ENCODE results near the gene OGN.

OGN gene

DNA sequence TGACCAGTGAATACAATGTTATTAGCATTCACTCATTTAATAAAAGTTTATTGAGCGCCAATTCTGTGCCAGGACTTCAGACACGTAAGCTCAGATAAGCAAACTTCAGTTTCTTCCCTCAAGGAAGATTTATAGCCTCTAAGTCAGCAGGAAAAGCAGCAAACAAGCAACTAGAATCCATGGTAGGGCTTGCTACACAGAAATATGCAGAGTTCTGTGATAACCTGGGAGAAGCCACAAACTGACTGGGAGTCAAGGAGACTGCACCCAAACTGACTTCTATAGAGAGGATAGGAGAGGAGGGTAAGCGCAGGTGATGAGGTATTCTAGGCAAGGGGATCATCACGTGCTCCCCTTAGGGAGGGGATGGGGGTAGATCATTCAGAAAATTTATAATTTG lies 1.4 kb upstream of the OGN start:
- DNase-seq (ENCODE audit: low read depth): no peak

DNA sequence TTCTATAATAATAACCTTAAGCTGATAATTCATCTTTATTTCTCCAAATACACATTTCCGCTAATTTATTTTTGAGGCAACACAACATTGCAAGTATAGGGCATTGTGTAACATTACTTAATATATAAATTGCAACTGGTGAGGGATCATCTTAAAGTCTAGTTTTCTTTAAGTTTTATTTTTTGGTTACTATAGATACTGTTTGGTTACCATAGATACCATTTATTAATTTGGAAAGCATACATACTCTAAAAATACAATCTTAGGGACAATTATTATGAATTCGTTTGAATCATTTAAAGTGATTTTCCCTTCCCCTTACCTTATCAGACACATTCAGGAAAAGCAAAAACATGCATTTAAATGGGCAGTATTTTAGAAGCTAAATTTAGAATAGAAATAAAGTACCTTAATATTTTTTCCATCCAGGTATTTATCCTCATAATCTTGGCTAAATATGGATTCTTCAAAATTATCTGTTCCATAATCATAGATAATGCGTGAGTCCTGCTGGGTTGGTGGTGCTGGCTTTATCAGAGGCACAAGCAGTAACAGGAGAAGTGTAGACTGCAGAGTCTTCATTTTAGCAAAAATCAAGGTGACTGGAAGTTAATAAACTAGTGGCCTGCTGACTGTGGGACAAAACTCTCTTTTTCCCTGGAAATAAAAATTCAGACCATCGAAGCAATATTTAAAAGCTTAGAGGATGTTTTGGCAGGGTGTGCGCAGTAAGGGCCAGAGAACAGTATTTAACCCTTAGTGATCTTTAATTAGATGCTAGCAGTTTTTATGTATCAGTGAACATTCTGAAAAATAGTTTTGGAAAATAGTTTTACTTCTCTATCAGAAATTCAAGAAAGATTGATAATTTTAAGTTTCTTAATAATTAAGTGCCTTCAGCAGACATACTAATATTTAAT lies 1.3 kb downstream of the OGN start:
- no peak for DNase-seq (ENCODE audit: low read depth)

DNA sequence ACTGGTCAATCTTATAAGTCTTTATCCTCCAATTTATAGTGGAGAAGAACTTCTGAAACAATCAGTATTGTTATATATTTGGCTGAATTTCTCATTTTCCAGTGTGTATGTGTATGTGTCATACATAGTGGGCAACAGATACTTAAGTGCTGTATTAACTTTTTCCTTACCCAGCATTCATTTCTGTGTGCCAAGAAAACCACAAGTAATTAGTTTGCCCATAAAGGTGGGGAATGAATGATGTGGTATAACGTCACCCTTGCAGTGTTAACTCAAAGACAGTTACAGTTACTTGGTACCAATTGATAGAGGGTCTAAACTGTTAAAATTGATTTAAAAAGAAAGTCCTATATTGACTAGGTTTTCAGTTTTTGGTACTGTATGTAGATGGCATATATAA lies 2.0 kb downstream of the OGN start:
- no peak for DNase-seq (ENCODE audit: low read depth)

DNA sequence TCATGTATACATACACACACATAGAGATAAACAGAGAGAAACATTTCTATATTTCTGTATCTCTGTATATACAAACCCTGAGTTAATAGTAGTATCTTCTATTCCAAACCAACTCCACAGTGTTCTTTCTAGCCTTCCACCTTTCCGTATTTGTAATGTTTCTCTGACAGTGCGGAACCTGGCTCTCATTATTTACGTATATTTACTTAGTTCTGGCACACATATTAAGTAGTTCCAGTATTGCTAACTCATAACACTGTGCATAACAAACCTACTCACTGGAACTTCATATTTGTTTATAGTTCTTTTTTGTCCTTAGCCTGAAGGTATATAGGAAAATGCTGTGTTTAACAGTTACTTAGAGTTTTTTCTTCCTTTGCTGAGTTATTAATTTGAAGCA lies 6.5 kb downstream of the OGN start:
- no peak for DNase-seq (ENCODE audit: low read depth)

DNA sequence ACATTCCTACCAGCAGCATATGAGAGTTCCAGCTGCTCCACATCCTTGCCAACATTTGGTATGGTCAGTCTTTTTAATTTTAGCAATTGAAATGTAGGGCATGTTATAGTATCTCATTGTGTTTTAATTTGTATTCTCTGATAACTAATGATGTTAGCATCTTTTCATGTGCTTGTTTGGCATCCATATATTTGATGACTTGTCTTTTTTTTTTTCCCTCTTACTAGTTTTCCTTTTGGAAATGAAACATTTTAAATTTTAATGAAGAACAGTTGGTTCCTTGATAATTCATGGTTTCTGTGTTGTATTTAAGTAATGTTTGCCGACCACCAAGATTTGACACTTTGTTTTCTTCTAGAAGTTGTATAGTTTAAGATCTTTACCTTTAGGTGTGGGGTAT lies 8.8 kb downstream of the OGN start:
- DNase-seq (ENCODE audit: low read depth): no peak

DNA sequence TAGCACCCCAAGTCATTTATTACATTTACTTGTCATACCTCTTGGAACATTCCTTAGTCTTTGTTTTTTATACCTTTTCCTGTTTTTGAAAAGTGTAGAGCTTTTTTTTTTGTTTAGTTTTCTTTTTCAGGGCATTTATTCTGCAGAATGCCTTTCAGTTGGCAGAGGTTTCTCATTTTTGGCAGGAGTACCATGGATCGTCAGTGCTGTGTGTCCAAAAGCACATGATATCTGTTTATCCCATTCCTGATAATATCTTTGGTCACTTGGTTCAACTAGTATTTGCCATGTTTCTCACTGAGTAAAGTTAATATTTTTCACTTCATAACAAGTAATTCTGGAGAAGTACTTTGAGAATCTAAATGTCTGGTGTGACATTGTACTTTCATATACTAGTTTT lies 10.7 kb downstream of the OGN start:
- no peak for DNase-seq (ENCODE audit: low read depth)

DNA sequence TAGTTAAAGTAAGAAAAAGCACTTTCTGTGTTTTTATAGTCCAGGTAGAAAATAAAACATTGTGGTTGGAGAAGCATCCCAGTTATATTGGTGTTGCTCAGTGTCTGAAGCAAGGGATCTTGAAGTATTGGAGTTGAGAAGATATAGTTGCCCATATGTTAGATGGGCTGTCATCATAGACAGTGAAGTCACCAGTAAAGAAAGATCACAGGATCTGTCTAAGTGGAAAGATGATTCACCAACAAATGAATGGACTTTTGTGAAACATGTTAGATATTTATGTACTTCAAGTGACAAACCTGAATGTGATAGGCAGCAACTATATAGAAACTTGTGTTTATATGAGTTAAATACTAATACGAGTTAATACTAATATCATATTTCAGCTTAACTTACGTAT lies 11.7 kb downstream of the OGN start:
- no peak for DNase-seq (ENCODE audit: low read depth)

DNA sequence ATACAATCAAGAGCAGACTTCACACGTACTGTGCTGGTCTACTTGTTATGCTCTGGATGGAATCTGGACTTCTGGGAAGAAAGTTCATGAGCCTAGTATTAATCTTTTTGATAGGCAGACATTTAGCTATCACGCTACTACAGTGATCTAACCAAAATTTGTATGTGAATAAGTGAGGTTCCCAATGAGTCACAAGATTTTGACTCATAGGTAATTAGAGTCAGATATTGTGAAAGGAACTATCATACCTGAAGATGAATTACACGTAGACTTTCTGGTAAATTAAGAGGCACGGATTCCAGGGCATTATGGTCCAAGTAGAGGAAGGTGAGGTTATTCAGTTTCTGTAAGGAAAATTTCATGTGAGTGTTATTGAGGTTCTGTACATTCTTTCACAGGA lies 18.4 kb downstream of the OGN start:
- DNase-seq (ENCODE audit: low read depth): no peak

DNA sequence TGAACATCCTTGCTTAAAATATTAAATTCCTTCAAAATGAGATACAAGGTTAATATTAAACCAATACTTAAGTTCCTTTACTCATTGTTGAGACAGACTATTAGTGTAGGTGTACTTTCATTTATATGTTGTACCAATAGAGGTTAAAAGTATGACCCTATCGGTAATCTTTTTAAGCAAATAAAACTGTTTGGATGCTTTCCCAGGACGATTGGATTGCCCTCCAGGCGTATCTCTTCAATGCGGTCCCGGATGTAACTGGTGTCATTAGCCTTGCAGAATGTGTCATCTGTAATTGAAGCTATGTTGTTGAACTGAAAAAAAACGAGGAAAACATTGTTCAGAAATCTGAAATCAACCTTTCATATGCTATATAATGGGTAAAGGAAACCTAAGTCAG lies 18.9 kb downstream of the OGN start:
- DNase-seq (ENCODE audit: low read depth): no peak

DNA sequence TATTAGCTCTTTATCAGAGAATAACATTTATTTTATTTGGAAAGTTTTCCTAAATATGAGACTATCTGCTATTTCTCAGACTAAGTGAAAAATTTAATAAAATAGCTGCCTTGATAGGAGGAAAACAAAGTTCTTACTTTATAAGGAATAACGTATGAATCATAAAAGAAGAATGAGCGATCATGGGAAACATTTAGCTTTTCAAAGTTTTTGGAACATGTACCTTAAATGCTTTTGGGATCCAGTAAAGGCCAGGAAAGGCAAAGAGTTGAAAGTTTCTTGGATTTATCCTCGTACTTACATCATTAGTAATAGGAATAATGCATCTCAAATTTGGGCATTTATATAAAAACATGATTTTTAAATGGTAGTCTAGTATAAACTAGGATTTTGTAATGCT lies 19.4 kb downstream of the OGN start:
- no peak for DNase-seq (ENCODE audit: low read depth)

DNA sequence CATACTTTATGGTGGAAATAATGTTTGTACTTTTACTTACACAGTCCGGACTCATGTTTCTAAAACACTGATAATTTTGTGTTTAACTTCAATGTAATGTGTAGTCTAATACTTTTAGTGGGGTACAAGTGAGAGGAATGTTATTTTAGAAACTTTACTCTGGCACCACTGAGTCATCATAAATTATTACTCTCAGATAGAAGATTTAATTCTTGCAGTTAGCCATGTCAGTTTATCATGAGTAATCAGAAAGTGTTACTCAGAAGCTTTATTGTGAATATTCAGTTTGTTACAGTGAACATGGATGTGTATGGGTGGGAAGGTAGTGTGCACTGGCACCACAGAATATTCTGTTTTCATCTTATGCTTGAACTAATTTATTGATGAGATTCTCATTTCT lies 20.0 kb downstream of the OGN start:
- no peak for DNase-seq (ENCODE audit: low read depth)

DNA sequence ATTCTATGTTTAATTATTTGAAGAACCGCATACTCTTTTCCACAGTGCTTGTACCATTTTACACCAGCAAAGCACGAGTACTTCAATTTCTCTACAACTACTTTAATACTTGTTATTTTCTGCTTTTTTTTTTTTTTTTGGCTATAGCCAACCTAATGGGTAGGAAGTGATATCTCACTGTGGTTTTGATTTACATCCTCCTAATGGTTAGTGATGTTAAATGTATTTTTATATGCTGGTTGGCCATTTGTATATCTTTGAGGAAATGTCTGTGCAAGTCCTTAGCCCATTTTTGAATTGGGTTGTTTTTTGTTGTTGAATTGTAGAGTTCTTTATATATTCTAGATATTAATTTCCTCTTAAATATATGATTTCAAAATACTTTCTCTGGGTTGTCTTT lies 22.6 kb downstream of the OGN start:
- DNase-seq (ENCODE audit: low read depth): no peak

DNA sequence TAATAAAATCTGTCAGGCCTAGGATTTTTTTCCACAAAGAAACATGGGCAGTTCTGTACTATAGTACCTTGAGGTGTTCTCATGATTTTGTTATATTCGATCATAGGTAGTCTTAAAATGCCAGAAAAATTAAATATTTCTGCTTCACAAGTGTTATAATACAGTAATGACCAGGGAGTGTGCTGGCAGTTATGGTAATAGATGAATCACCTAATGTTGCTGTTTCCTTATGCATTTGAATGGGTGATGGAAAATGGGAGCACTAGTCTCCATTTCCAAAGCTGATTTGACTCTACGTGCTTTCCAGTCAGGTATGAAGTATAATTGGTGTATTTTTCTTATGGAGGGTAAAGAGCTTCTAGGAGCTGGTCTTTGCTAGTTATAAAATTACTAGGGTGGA lies 23.8 kb downstream of the OGN start:
- no peak for DNase-seq (ENCODE audit: low read depth)

DNA sequence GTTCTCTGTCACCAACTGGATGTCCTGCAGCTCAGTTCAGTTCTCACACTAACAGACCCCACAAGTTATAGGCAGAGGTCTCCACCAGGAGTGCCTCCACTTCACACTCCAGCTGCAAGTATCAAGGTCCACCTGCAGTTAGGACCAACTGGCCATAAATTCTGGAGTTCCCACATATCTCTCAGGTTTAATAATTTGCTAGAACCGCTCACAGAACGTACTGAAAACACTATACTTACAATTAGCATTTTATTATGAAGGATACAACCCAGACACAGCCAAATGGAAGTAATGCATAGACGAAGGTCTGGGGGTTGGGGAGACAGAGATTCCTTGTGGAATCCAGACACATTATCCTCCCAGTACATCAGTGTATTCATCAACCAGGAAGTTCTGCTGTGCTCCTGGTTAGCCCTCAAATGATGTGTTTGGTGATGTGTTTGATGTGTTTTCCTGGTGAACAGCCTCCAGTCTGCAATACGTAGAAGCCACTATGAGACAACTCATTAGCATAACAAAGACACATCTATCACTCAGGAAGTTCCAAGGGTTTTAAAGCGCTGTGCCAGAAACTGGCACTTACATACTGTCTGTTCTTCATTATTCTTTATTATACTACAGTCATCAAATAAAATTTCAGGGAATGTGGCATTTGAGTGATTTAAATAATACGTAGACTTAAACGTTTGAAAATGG lies 25.4 kb downstream of the OGN start:
- DNase-seq (ENCODE audit: low read depth): no peak

DNA sequence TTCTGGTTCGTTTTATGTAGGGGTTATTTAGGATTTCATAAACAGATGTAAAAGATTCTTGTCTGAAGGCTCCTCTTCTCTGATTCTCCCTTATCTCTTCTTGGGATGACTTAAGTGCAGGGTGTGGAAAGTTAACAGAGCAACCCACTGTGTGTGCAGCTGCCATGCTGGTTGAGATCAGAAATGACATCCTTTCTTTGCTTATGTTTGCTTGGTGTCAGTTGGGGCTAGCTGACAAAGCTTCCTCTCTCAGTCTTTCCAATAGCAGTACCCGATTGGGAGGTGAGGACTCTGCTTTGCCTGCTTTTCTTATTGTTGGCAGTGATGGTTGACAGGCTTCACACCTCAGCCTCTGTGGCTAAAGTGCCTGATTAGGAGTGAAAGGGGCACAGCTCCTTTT lies 26.5 kb downstream of the OGN start:
- DNase-seq (ENCODE audit: low read depth): no peak

DNA sequence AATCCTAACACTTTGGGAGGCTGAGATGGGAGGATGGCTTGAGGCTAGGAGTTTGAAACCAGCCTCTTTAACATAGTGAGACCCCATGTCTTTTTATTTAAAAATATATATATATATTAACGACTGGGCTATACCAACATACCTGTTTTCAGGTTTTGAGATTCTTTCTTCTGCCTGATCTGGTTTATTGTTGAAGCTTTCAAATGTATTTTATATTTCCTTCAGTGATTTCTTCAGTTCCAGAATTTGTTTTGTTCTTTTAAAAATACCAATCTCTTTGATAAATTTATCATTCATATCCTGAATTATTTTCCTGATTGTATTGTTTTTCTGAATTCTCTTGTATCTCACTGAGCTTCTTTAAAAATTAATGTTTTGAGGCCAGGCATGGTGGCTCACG lies 31.2 kb downstream of the OGN start:
- DNase-seq (ENCODE audit: low read depth): no peak

DNA sequence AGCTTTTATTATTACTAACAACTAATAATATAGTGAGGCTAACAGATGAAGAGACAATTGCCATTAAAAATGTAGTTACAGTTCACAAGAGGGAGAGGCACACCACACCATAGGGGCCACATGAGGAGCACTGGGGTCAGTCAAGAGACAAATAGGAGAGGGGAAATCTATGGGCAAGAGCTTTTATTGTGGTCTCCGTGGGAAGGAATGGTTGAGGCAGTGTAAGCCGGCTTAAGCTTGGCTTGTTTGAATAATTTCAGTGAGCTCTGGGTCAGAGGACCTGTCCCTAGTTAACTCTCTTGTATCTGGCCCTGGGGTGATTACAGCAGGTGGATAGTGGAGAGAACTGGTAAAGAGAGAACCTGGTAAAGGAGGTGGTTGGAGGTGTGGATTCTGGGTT lies 35.3 kb downstream of the OGN start:
- DNase-seq (ENCODE audit: low read depth): no peak

DNA sequence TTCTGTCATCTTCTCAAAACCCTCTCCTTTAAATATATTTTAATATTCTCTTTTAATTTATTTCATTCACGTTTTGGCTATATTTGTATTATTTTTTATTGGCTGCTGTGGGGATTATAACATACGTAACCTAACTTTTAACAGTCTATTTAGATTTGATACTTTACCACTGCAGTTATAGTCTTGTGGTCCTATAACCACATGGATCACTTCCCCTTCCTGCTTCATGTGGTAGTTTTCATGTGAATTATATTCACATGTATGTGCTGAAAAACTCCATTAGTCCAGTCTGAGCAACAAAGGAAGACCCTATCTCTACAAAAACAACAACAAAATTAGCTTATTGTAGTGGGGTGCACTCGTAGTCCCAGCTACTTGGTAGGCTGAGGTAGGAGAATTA lies 44.3 kb downstream of the OGN start:
- no peak for DNase-seq (ENCODE audit: low read depth)

DNA sequence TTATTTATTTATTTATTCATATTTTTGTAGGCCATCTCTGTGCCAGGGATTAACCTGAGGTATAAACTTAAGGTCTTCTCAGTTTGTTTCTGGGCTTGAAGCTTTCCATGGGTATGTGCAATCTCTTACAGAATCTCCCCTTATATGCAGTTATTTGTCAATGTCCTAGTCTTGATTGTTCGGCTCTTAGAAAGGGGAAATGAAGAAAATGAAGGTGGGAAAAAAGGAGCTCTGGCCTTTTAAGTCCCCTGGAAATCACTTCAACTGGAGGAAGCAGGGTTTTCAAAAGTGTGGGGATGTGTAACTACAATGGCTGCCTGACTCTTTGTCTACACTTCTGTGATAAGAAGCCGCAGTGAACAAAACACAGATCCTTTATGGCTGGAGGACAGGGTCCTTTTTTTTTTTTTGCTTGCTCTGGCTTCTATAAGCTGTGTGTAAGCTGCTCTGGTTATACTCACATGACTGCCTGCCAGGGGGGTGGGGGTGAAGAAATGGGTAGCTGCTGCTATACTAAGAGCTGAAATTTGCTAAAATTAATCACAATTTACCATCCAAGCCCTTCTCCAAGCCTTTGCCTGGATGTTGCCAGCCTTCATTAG lies 44.9 kb downstream of the OGN start:
- DNase-seq (ENCODE audit: low read depth): no peak

DNA sequence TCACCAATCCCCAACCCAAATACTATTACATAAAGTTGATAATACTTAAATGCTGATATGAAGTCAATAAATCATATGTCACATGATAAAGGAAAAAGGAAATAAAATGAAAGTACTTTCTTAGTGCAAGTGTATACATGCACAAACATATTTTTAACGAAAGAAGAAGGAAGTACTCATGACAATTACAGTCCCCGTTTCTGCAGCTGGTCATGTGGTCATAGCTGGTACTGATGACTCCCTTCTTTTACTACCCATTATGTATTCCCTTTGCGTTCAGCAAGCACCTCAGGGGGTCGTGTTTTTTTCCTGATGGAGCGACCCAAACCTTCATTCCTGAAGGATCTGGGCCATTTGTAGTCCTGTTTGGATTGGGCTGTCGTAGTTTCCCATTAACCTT lies 51.3 kb downstream of the OGN start:
- no peak for DNase-seq (ENCODE audit: low read depth)

DNA sequence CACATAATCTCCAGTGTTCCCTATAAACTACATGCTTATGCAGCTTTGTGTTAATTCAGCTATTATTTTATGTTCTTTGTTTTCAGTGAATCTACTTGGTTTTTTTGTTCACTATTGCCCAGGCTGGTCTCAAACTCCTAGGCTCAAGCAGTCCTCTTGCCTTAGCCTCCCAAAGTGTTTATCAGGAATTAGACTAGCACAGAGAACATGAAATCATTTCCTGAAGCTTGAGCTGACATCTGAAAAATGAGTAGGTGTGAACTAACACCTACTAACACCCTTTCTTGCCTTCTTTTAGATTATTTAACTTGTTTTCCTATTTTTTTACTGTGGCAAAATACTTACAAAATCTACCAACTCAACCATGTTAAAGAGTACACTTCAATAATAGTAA lies 53.6 kb downstream of the OGN start:
- no peak for DNase-seq (ENCODE audit: low read depth)

DNA sequence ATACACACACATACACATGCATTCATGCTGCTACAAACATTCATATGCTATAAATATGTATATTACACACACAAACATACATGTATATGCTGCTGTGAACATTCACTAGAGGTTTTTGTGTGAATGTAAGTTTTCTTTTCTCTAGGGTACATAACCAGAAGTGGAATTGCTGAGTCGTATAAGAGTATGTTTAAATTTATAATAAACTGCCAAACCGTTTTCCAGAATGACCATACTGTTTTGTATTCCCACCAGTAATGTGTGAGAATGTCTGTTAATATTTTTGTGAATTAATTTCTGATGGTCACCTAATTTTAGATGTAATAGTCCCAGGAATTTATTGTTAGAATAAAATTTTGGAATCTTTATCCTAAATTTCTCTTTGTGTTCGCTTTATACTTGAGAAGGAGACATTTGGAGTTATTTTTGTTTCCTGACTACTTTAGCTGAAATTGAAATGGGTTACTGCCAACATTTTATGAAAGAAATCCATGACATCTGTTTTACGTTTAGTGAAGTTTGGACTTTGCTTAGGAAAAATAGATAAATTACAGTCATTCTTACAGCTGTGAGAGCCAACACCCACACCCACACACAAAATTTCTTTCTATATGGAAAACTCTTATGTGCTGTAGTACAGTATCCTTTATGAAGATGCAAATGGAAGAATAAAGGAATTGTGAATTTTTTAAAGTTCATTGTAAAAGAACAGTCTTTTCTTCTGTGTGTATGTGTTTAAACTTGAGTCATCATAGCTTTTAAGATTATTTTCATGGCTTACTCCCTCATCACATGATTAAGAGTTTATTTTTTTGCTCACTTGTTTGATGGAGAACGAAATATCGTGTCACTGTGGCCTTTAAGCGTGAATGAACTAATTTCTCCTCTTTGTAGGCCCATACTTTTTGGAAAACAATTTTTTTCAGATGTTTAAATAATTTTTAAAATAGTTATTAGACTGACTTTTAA lies 54.3 kb downstream of the OGN start:
- DNase-seq (ENCODE audit: low read depth): no peak
